ENCODE results near the gene OSBPL6.

The OSBPL6 gene

GRCh38 chr2:178401994-178402437 is 207.7 kb downstream of the OSBPL6 start (continued):
- TF ChIP-seq ZNF280C (tag by site-specific recombination; IDR thresholded peaks at IDR 0.05), result no peak
- TF ChIP-seq ZNF248 (tag by site-specific recombination; IDR thresholded peaks at IDR 0.05), result no peak
- TF ChIP-seq GLIS2 (tag by site-specific recombination; IDR thresholded peaks at IDR 0.05), result no peak
- no peak for TF ChIP-seq ZNF561 (tag by site-specific recombination; IDR thresholded peaks at IDR 0.05; ENCODE audit: borderline replicate concordance)
- no peak for TF ChIP-seq ZNF473 (tag by site-specific recombination; IDR thresholded peaks at IDR 0.05)
- no peak for TF ChIP-seq ZNF645 (tag by site-specific recombination; IDR thresholded peaks at IDR 0.05)
- no peak for TF ChIP-seq OSR2 (tag by site-specific recombination; IDR thresholded peaks at IDR 0.05)

- POLR2A ChIA-PET, result interaction anchor here (1.3 kb wide), 1 partner anchor 11 kb away, joined by 4 read pairs; no protein-coding TSS in a partner anchor
- Histone ChIP-seq H3K4me1 (ENCODE audit: control insufficient read depth, insufficient read depth, low read length) (no peaks in the 10 kb centered on the region), H3K27ac (ENCODE audit: extremely low read depth, low read depth, low read length) (no peak overlapping the region), H3K4me3 (ENCODE audit: low read depth, low read length) (no peak overlapping the region), H3K36me3 (ENCODE audit: control insufficient read depth in 2 of 2, insufficient read depth in 1 of 2, low read length in 2 of 2) (no peaks in the 10 kb centered on the region), H3K9me3 (ENCODE audit: control insufficient read depth, insufficient read depth, low read depth, low read length) (no peaks in the 10 kb centered on the region)
- TF ChIP-seq ZBTB48 (tag by site-specific recombination; IDR thresholded peaks at IDR 0.05), result no peak
- CTCF ChIA-PET, result interaction anchor here (0.7 to 3.0 kb wide), 2 partner anchors 10 to 292 kb away, joined by 3 to 19 read pairs; no protein-coding TSS in a partner anchor
Observed at GRCh38 chr2:178403671-178404306, 209.5 kb downstream of the OSBPL6 start.

GRCh38 chr2:178404368-178404767 is 210.1 kb downstream of the OSBPL6 start:
- CTCF ChIA-PET, result interaction anchor here (0.6 to 3.0 kb wide), 4 partner anchors 9 to 293 kb away, joined by 3 to 19 read pairs (median 5); no protein-coding TSS in a partner anchor
- H3K4me3 ChIP-seq (ENCODE audit: low read depth, low read length), result no peak overlapping the region
- H3K36me3 ChIP-seq (ENCODE audit: control insufficient read depth in 2 of 2, insufficient read depth in 1 of 2, low read length in 2 of 2), result no peaks in the 10 kb centered on the region
- no peak overlapping the region for H3K27ac ChIP-seq (ENCODE audit: extremely low read depth, low read depth, low read length)
- POLR2A ChIA-PET, result interaction anchor here (0.9 to 1.3 kb wide), 2 partner anchors 10 kb away, joined by 3 to 4 read pairs; no protein-coding TSS in a partner anchor
- no peaks in the 10 kb centered on the region for H3K9me3 ChIP-seq (ENCODE audit: control insufficient read depth, insufficient read depth, low read depth, low read length)
- no peaks in the 10 kb centered on the region for H3K4me1 ChIP-seq (ENCODE audit: control insufficient read depth, insufficient read depth, low read length)
- no peak for TF ChIP-seq ZNF341 (tag by site-specific recombination; IDR thresholded peaks at IDR 0.05; ENCODE audit: low read depth)
- peak; percentile 54; the same call in 1 of the 2 replicates for TF ChIP-seq ZNF335 (tag by site-specific recombination; conservative IDR thresholded peaks at IDR 0.05)

- no peak overlapping the region for H3K27ac ChIP-seq (ENCODE audit: extremely low read depth, low read depth, low read length)
- no peaks in the 10 kb centered on the region for H3K4me1 ChIP-seq (ENCODE audit: control insufficient read depth, insufficient read depth, low read length)
- H3K9me3 ChIP-seq (ENCODE audit: control insufficient read depth, insufficient read depth, low read depth, low read length), result no peaks in the 10 kb centered on the region
- POLR2A ChIA-PET, result no interaction called here
- H3K36me3 ChIP-seq (ENCODE audit: control insufficient read depth in 2 of 2, insufficient read depth in 1 of 2, low read length in 2 of 2), result no peaks in the 10 kb centered on the region
- CTCF ChIA-PET, result no interaction called here
- no peak overlapping the region for H3K4me3 ChIP-seq (ENCODE audit: low read depth, low read length)
- TF ChIP-seq PATZ1 (tag by site-specific recombination; IDR thresholded peaks at IDR 0.05) (no peak), BCL6B (tag by site-specific recombination; IDR thresholded peaks at IDR 0.05) (no peak), ZFP3 (tag by site-specific recombination; IDR thresholded peaks at IDR 0.05; ENCODE audit: low read depth) (no peak), ZNF610 (tag by site-specific recombination; IDR thresholded peaks at IDR 0.05; ENCODE audit: borderline replicate concordance) (no peak), ZNF76 (tag by site-specific recombination; IDR thresholded peaks at IDR 0.05; ENCODE audit: borderline replicate concordance, low read depth) (no peak), ZNF791 (tag by site-specific recombination; IDR thresholded peaks at IDR 0.05) (no peak), ZNF629 (tag by site-specific recombination; IDR thresholded peaks at IDR 0.05) (no peak), ZNF530 (tag by site-specific recombination; IDR thresholded peaks at IDR 0.05; ENCODE audit: low read depth) (no peak), FEZF1 (tag by site-specific recombination; IDR thresholded peaks at IDR 0.05) (no peak)
Observed at GRCh38 chr2:178409261-178409660, 214.9 kb downstream of the OSBPL6 start.

All from HEK293 (cell line).